ENCODE data around the gene TOB1. TPM values are rescaled to one million over a fixed set of nuclear protein-coding genes. Genes with fewer than 3 reads are reported as not detected.

Gene TOB1
- polyA plus RNA-seq, 1 of the 3 experiments (the other 2 are of a cell fraction), result 19.3 TPM

- Histone ChIP-seq H3K36me3 (replicated peaks in 1 of 2; ENCODE audit: control insufficient read depth in 1 of 2, insufficient read depth in 2 of 2, low read length in 1 of 2) (no peaks in the 10 kb centered on the region), H3K27me3 (ENCODE audit: insufficient read depth) (peaks cover 4% of the 10 kb centered on the region; the same call in 1 of the 2 replicates), H2AFZ (ENCODE audit: low read depth) (no peak overlapping the region), H3K9me2 (no peaks in the 10 kb centered on the region), H3K79me2 (ENCODE audit: insufficient read depth) (no peaks in the 10 kb centered on the region), H3K9me3 (no peaks in the 10 kb centered on the region), H3K4me3 (ENCODE audit: low read depth in 2 of 2, low read length in 1 of 2) (no peak overlapping the region), H4K20me1 (ENCODE audit: insufficient read depth) (no peaks in the 10 kb centered on the region), H3K4me2 (no peak overlapping the region), H3F3A (replicated peaks; ENCODE audit: insufficient read depth) (no peaks in the 10 kb centered on the region), H3K4me1 (ENCODE audit: control insufficient read depth in 1 of 2, insufficient read depth in 2 of 2, low read depth in 1 of 2, low read length in 1 of 2) (no peaks in the 10 kb centered on the region; a peak in 1 of 4 replicates), H3K9ac (no peak overlapping the region), H3K27ac (ENCODE audit: low read depth in 2 of 2, low read length in 1 of 2) (no peak overlapping the region)
- ChIA-PET POLR2A (interaction anchor here (1.5 kb wide), 1 partner anchor 47 kb away, joined by 3 read pairs; the partner anchor contains the start of gene TOB1), CTCF (interaction anchor here (0.6 to 8.3 kb wide), 8 partner anchors 9 to 334 kb away, joined by 3 to 71 read pairs (median 35); partner anchors contain the start of genes NME1 and WFIKKN2)
- no peak for DNase-seq
- 60% methylated on average over 6 of the region's 6 CpGs for WGBS (ENCODE audit: low lambda C conversion rate)
- TF ChIP-seq JUND (IDR thresholded peaks at IDR 0.05), result no peak
- no peak for TF ChIP-seq RAD21 (IDR thresholded peaks at IDR 0.05; ENCODE audit: low read length)
- no peak for TF ChIP-seq REST (IDR thresholded peaks at IDR 0.05; ENCODE audit: low read depth, low read length)
- no peak for TF ChIP-seq GABPA (IDR thresholded peaks at IDR 0.05; ENCODE audit: low read depth)
- TF ChIP-seq NRF1 (IDR thresholded peaks at IDR 0.05; ENCODE audit: low read depth, low read length), result no peak
- TF ChIP-seq IRF3 (IDR thresholded peaks at IDR 0.05; ENCODE audit: low read depth, low read length), result no peak
- no peak for TF ChIP-seq FOSL2 (IDR thresholded peaks at IDR 0.05; ENCODE audit: borderline replicate concordance, low read depth)
- no peak for TF ChIP-seq GATA2 (CRISPR knock-in tag; IDR thresholded peaks at IDR 0.05)
- TF ChIP-seq ELF1 (IDR thresholded peaks at IDR 0.05), result no peak
- TF ChIP-seq USF2 (IDR thresholded peaks at IDR 0.05; ENCODE audit: borderline replicate concordance, low read depth, low read length), result no peak
- no peak for TF ChIP-seq POLR2AphosphoS5 (IDR thresholded peaks at IDR 0.05; ENCODE audit: low read depth, low read length)
- no peak for TF ChIP-seq TCF12 (IDR thresholded peaks at IDR 0.05)
- no peak for TF ChIP-seq MXI1 (IDR thresholded peaks at IDR 0.05; ENCODE audit: low read depth, low read length)
- TF ChIP-seq USF1 (IDR thresholded peaks at IDR 0.05; ENCODE audit: borderline replicate concordance, low read depth), result no peak
- TF ChIP-seq FOXM1 (IDR thresholded peaks at IDR 0.05; ENCODE audit: low read depth), result no peak
Observed at GRCh38 chr17:50818921-50819657, 47.1 kb downstream of the TOB1 start.
